ENCODE measurements around the gene PRKAR2B.

The PRKAR2B gene

GRCh38 chr7:107196834-107197610, 152.5 kb downstream of the PRKAR2B start:
- DNase-seq = no peak

GRCh38 chr7:107201795-107202450, 157.4 kb downstream of the PRKAR2B start:
- DNase-seq = no peak

DNA sequence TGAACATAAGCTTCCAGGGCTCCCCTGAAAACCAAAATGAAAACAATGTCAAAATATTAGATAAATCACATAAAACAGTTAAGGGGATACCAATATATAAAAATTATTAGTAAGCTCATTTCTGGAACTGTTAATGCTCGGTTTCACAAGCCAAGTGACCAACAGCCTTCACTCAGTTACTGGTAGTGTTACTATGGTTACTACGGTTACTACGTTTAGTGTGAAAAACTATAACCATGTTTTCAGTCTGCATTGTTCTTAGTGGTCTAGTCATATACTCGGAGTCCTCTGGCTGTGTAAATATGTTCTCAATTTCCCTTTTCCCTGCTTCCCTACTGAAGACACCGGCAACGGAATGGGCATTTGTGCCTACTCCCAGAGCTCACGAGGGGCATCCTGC, 159.1 kb downstream of the PRKAR2B start:
- DNase-seq = no peak

GRCh38 chr7:107206136-107206535, 161.6 kb downstream of the PRKAR2B start:
- DNase-seq = no peak

GRCh38 chr7:107206706-107207105, 162.2 kb downstream of the PRKAR2B start:
- no peak for DNase-seq

DNA sequence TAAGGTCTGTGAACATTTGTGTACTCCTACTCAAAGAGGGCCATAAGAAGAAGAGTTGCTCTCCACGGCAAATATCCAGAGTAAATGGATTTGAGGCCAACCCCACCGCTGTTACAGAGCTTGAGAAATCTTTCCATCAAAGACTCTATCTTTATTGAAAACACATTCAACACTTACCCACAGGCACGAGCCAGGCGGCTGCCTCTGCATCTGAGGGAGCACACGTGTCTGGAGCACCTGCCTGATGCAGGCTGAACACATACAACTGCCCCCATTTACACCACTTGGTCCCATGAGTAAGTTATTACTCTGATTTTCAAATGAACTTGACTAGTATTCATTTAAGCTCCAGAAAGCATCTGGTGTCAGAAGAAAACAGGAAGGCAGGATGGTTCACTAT, 163.0 kb downstream of the PRKAR2B start:
- DNase-seq = no peak

DNA sequence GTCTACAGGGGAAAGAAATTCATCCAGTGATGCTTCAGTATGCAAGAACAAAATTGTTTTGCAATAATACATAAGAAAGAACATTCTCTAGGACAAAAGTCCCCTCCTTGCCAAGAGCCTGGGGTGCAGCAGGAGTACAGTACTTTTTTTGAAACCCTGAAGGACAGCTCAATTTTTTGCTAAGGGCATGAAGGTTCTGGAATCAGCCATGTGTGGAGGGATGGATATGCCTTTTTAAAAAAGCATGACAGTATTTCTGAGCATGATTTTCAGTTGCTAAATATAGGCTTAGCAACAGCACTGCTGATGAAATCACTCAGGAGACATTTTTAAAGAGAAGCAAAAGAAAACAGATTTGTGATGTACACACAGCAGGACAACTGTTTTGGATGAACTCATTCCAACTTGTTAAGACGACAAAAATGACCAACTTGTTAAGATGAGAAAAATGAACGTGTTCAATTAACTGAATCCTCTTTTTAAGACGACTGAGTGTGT, 163.6 kb downstream of the PRKAR2B start:
- DNase-seq = no peak

DNA sequence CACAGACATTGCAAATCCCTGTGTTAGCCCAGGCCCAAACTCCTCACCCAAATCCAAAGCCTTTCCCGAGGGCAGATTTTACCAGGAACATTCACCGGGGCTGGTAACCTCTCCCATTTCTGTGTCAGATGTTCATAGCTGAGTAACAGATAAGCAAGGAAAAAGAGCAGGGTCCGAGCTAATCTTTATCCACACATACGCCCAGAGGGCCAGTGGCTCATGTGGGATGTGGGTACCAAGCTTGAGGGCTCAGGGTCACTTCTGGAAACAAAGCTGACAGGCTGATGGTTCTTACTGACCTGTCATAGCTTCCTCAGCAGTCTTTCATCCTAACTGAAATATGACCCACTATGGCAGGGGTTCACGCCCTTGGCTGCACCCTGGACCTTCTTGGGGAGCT, 164.1 kb downstream of the PRKAR2B start:
- DNase-seq = no peak

GRCh38 chr7:107209565-107209964, 165.1 kb downstream of the PRKAR2B start:
- no peak for DNase-seq

GRCh38 chr7:107210400-107210799, 165.9 kb downstream of the PRKAR2B start:
- no peak for DNase-seq

Data from activated T-cell treated with anti-CD3 and anti-CD28 coated beads for 4 hours (primary cell).